ENCODE results near the gene ADAP2.
"Not testable (repeated sequence)": the region's sequence is repeated elsewhere in the genome, so short reads cannot be mapped to it uniquely, and the experiment has no call there.

ADAP2 gene, protein sequence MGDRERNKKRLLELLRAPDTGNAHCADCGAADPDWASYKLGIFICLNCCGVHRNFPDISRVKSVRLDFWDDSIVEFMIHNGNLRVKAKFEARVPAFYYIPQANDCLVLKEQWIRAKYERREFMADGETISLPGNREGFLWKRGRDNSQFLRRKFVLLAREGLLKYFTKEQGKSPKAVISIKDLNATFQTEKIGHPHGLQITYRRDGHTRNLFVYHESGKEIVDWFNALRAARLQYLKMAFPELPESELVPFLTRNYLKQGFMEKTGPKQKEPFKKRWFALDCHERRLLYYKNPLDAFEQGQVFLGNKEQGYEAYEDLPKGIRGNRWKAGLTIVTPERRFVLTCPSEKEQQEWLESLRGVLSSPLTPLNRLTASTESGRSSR

DNA sequence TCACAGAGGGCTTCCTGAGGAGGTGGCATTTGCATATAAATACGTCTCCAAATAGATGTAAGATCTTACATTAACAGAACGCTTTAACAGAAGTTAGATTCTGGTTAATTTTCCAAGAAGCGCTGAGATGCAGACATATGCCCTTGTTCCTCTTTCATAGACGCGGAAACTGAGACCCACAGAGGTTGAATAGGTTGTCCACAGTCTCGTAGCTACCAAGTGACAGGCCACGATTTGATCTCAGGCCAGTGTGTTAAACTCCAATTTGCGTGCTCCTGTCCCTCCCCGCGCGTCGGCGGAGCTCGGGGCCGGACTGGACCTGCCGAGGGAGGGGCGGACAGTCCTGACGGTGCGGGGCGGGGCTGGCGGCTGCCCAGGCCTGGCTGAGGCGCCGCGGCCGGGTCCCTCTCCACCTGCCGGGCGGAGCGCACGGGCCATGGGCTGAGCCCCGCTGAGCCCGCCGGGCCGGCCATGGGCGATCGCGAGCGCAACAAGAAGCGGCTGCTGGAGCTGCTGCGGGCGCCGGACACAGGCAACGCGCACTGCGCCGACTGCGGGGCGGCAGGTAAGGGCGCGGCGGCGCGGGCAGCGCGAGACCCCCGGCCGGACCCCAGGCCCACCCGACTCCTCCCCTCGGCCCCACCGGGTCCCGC lies at the start of gene ADAP2:
Gene ADAP2, plus strand, starts transcription at position 402 of the 653 bp plus-strand sequence. Its CDS starts 70 bp downstream, at position 472.
- no peak for DNase-seq

DNA sequence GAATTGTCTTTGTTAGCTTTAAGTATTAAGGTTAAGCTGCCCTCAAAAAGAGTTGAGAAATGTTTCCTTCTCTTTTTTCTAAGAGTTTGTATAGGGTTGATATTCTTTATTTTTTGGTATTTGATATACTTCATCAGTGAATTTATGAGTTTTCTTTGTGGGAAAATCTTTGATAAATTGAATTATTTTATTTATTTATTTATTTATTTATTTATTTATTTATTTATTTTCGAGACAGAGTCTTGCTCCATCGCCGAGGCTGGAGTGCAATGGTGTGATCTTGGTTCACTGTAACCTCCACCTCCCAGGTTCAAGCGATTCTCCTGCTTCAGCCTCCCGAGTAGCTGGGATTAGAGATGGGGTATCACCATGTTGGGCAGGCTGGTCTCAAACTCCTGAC lies 35.6 kb upstream of the ADAP2 start:
- DNase-seq, result no peak

DNA sequence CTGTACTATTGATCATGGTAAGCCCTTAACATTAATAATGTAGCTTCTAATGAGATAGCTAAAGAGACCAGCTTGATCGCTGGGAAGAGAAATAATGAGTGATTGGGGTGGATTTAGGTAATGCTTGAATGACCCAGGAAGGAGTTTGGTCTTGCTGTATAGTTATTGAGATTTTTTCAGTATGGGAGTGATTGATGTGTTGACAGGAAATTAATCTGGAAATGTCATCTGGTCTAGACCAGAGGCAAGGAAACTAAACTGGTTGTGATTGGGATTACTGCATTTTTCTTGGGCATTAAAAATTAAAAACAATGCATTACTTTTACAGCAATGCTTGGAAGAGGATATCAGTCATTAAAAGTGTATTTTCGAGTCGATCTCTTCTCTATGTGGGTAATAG lies 27.5 kb upstream of the ADAP2 start:
- no peak for DNase-seq

DNA sequence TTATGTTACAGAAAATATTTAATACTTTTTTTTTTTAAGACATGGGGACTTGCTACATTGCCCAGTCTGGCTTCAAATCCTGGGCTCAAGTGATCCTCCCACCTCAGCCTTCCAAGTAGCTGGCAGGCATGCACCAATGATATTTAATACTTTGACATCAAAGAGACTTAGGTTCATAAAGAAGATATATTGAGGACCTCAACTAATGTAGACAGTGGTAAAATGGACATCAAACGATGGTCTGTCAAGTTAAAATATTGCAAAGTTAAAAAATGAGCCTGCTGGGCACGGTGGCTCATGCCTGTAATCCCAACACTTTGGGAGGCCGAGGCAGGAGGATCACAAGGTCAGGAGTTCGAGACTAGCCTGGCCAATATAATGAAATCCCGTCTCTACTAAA lies 24.4 kb upstream of the ADAP2 start:
- DNase-seq, result no peak

DNA sequence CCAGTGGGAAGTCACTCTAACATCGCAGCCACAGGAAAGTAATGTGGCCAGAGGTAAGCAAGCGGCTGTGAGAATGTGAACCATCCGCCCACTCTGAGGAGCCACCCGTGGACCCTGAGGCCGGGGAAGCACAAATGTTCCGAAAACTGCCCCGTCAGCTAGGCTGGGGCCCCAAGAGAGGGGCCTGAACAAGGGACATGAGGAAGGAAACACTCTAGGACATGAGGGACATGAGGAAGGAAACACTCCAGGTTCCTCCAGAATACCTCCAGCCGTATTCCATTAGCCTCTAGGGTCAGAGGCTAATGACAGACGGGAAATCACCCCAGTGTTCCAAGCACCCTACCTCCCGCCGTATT lies 16.0 kb upstream of the ADAP2 start:
- no peak for DNase-seq

DNA sequence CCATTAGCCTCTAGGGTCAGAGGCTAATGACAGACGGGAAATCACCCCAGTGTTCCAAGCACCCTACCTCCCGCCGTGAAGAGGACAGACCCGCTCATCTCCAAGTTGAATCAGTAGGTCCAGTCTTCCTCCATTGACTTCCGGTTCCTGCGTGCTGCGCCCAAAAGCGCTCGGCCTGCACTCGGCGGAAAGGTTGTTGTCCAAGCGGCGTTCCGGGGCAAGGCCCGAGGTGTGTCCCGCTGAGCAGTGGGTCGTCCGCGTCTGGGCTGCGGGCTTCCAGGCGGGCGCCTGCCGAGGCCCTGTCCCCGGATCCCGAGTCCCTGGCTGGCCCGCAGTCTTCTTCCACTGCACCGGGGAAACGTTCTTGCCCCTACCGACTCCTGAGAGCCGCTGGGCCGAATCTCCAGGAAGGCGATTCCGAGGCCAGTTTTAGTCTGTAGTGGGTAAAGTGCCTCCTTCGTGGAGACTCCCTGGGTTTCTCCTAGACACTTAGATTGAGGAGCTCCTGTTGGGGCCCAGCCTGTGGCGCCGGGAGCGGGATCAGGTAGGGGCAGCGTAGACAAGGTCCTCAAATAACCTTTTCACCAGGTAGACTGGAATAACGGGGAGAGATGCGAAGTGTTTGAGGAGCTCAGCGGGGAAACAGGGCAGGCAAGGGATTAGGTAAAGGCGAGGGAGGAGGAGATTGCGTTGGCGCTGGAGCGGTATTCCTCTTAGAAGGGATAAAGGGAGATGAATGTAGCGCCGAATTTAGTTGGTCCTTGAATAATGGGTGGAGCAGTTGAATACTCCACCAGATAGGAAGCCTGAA lies 15.4 kb upstream of the ADAP2 start, which contains the start of gene TEFM:
Gene TEFM, minus strand, starts transcription at position 138 of the 811 bp plus-strand sequence. Its CDS starts 40 bp downstream, at position 98.
- DNase-seq, result peak; percentile 88

DNA sequence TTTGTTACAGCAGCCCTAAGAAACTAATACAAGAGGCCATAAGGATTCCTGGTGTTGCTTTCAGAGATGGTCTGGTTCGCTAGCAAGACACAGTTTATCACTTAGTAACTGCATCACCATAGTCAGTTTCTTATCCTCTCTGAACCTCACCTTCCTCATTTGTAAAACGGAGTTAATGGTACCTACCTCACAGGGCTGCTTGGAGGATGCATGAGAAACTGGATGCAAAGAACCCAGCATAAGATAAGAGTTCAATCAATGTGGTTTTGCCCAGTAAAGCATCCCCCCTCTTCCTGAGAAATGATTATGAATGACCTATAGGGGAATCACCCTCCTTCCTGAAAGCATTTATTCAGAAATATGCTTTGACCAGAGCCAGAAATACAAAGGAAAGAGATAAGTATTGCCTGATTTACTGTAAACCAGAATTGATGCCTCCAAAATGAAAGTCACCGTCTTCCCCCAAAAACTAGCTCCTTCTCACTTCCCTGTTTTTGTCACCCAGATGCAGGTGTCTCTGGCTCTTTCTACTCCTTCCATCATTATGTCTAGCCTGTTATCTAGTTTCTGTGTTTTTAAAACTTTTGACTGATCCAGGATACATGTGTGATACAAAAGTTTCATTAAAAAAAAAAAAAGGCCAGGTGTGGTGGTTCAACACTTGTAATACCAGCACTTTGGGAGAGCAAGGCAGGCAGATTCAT lies 12.9 kb upstream of the ADAP2 start:
- DNase-seq, result no peak

DNA sequence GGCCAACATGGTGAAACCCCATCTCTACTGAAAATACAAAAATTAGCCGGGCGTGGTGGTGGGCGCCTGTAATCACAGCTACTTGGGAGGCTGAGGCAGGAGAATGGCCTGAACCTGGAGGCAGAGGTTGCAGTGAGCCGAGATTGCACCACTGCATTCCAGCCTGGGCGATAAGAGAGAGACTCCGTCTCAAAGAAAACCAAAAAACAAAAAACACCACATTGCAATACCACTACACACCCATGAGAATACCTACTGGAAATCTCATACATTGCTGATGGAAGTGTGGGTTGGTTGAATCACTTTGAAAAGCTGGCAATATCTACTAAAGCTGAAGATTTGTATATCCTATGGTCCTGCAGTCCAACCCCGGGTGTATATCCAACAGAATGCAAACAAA lies 11.6 kb upstream of the ADAP2 start:
- not testable (repeated sequence) for DNase-seq

DNA sequence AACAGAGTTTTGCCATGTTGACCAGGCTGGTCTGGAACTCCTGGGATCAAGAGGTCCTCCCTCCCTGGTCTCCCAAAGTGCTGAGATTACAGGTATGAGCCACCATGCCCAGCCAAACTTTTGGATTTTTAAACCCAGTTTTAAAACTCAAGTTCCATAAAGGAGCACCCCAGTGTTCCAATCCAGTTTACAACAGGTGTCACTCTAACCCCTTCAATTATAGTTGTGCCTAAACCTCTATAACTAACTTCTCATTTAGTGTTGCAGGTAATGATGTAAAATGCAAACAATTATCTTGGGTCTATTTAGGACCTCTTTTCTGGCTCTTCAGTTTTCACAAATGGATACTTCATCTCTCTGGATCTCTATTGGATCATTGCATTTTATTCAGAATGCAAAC lies 7.8 kb upstream of the ADAP2 start:
- no peak for DNase-seq

DNA sequence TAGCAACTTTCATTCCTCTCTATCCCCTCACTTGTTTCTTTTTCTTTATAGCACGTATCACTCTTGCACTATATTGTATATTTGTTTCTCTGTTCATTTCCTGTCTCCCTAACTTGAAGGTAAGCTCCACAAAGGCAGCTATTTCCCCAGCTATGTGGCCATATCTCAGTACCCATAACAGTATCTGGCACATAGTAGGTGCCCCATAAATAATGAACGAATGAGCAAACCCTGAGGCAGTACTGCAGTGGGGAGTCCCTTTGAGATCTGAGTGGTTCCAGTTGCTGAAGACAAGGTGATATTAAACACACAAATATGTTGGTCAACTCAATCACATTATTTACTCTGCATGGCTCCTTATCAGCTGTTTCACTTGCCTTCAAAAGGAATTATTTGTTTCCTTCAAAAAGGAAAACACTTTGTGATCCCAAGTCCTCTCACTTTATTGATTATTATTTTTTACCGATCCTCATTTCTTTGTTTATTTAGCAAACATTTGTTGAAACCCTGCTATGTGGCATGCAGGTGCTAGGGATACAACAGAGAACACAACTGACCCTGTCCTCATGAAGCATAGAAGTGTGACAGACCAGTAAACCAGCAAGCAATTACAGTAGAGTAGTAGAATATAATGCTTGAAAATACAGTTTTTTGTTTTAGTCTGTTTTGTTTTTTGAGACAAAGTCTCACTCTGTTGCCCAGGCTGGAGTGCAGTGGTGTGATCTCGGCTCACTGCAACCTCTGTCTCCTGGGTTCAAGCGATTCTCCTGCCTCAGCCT lies 5.7 kb upstream of the ADAP2 start:
- DNase-seq, result no peak

DNA sequence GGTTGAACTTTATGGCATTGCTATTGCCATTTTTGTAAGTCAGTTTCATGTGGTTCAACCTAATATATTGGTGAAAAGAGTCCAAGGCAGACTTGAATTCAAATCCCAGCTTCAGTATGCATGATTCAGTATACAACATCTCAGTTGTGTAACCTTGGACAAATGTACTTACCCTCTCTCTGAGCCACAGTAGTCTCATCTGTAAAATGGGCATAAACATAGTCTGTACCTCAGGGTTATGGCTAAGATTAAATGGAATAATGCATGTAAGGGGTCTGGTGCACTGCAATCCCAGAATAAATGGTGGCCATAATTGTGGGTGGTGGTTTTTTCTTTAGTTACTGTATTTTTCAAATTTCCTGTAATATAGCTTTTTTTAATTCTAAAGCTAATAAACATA lies 4.7 kb upstream of the ADAP2 start:
- no peak for DNase-seq

DNA sequence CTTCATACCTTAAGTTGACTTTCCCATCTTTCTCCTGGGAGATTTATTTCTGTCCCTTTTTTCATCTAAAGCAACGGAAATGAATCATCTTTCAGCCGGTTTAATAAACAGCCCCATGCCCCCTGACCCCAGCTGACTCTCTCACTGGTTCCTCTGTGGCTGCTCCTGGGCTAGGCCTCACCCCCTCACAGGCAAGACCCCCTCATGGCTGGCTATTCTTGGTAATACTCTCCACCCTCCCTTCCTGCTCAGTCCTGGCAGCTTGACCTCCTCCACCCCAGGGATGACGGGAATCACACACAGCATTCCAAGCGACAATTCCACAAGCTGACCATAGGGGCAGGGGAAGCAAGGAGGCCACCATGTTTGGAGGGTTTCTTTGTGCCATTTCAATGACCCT lies 1.5 kb upstream of the ADAP2 start:
- DNase-seq, result no peak

DNA sequence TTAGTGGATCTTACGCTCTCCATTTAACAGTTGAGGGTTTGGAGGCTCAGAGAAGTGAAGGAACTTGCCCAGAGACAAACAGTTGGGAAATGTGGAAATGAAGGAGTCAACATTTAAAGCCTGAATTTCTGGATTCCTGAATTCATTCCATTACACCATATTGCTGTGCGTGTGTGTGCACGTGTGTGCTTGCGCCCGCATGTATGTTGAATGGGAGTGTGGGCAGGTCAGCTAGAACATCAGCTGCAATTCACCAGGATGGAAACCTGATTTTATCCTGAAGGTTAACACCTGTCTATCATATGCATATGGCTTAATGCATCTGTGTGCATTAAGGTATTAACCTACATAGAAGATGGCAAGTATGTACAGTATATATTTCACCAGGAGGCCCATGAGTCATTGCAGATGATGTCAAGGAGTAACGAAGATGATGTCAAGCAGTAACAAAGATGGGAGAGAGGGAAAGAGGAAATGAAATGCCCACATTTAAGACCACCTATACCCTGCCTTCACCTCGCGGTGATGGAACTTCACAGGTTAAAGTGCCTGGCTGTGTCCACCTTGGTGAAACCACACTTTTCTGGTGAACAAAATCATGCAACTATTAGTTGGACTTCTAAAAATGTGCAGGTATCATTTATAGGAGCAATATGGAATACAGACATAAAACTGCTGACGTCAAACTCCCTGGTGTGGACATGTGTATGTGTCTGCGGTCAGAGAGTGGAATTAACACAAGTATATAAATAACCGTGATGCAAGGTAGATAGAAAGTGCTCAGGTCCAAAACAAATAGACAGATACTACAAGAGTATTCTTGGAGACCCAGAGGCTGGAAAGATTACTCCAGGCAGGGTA lies 832 bp upstream of the ADAP2 start:
- DNase-seq, result no peak

DNA sequence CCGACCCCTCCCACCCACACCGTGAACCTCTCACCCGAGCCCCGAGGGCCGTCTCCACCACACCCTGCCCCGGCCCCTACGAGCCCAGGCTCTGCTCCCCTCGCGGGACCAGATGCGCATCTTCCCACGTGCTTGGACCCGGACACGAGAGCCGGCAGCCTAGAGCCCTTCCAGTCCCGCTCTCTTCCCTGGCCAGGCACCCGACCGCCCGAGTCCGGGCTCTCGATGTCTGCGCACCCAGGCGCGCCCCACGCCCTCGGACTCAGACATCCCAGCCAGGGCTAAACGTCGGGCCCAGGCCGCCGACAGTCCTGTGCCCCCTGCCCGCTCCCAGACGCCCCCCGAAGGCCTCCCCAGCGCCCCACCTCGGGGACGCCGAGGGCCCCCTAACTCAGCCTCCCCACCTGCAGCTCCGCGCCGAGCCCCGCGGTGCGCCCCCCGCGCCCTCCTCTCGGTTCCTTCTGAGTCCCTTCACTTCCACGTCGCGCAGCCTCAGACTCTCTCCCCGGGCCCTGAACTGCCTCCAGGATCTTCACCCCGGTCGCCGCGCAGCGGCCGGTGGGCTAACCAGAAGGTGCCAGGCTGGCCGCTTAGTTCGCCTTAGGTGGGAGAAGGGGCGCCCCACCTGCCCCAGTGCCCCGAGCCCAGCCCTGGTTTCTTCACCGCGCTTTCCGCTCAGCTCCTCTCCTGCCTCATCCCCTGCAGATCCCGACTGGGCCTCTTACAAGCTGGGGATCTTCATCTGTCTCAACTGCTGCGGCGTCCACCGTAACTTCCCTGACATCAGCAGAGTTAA lies 688 bp downstream of the ADAP2 start:
- peak; percentile 16 for DNase-seq

DNA sequence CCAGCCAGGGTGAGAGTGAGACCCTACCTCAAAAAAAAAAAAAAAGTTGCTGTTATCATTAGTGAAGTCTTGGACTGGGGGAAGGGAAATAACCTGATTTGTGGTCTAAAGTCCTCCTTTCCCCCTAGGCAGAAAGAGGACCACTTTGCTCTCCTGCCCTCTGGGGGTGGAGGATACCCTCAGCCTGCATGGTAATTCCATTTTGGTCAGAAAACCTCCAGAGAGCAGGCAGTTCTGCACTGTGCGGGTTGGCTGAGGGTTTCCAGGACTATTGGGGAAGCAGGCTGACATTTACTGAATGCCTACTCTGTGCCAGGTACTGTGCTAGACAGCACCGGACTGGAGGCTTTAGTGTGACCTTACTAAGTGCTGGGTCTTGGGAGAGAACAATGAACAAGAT lies 2.6 kb downstream of the ADAP2 start:
- DNase-seq, result no peak

DNA sequence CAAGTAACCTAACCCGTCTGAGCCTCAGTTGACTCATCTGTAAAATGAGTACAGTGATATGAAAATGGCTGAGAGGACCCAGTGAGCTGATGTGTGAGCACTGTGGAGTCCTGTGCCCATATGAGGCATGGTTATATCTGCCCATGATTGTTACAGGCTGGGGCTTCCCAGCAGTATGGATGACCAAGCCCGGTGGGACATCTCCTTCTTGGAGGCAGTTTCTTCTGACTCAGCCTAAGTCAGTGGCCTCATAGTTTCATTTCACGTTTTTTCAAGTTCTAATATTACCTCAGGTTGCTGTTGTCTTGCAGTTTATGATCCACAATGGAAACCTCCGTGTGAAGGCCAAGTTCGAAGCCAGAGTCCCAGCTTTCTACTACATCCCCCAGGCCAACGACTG lies 4.8 kb downstream of the ADAP2 start:
- DNase-seq, result no peak

DNA sequence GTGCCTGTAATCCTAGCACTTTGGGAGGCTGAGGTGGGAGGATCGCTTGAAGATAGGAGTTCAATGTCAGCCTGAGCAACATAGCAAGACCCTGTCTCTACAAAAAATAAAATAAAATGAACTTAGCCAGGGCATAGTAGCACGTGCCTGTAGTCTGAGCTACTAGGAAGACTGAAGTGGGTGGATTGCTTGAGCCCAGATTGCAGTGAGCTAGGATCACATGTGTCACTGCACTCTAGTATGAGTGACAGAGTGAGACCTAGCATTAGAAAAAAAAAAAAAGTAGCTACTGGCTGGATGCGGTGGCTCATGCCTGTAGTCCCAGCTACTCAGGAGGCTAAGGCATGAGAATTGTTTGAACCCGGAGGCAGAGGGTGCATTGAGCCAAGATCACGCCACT lies 6.0 kb downstream of the ADAP2 start:
- no peak for DNase-seq

DNA sequence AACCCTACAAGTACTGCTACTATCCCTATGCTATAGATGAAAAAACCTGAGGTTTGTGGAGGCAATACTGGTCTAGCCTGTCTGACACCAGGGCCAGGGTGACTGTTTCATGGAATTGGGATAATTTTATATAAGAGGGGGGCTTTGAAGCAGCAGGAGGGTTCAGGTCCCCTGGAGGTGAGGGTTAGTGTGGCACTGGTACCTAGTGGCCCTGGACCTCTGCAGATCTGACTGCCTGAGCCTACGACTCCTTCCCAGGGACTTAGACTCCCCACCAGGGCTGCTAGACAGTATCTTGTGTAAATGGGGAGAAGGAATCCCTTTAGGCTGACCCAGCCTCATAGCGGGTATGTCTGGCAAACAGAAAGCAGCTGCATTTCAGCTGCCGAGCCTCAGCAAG lies 6.8 kb downstream of the ADAP2 start:
- DNase-seq, result no peak

DNA sequence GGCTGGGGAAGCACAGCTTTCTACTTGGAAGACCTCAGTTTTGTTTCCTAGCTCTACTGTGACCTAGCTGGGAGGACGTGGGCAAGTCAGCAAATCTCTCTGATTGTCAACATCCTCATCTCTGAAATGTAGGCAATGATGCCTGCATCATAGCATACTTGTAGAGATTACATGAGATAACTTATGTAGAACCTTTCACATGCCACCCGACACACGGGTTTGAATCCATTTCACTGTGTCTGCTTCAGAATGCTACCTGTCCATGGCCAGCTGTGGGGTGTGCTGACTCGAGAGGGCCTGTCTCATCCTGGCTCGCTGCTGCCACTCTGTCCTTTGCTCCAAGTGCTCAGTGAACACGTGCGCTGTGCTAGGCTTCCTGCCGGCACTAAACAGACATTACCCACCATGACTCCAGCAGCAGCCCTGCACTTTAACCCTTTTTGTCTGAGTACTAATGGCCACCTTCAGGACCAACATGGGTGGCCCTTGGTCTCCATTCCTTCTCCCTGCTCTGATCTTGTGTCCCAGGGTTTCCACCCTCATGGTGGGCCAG lies 7.4 kb downstream of the ADAP2 start:
- DNase-seq, result no peak

DNA sequence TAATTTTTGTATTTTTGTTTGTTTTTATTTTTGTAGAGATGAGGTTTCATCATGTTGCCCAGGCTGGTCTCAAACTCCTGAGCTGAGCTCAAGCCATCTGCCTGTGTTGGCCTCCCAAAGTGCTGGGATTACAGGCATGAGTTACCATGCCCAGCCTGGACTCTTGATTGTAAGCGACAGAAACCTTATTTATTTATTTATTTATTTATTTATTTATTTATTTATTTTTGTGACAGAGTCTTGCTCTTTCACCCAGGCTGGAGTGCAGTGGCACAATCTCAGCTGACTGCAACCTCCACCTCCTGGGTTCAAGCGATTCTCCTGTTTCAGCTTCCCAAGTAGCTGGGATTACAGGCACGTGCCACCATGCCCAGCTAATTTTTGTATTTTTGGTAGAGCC lies 8.1 kb downstream of the ADAP2 start:
- DNase-seq, result not testable (repeated sequence)
